ENCODE data around the gene CHRM4.

CHRM4 gene

DNA sequence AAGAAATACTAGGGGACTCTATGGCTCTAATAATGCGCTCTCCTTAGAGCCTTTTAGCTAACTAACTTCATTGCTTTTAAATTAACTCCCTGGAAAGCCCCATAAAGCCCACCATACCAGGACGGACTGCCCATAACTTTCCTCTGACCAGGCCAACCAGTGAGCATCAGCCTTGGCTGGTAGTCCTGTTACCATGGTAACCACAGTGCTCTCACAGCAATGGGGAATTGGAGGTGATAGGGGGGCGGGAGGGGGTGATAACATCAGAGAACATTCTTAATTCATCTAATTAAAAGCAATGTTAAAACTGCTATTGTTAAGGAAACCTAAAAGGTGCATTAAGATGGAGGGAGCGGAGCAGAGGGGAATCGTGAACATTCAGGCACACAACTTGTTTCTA, 27.2 kb upstream of the CHRM4 start:
- in situ Hi-C loops (cut with MboI; ENCODE audit: low sequenced_read_pairs, unreplicated experiment) = no loop called here
- TF ChIP-seq CTCF (IDR thresholded peaks at IDR 0.05; ENCODE audit: borderline replicate concordance, control extremely low read depth, extremely low read depth, insufficient read depth, missing control alignments) = no peak
- no peak for DNase-seq (ENCODE audit: low spot score)

- no peak for DNase-seq (ENCODE audit: low spot score)
- in situ Hi-C loops (cut with MboI; ENCODE audit: low sequenced_read_pairs, unreplicated experiment) = no loop called here
- TF ChIP-seq CTCF (IDR thresholded peaks at IDR 0.05; ENCODE audit: borderline replicate concordance, control extremely low read depth, extremely low read depth, insufficient read depth, missing control alignments) = no peak
Measured at GRCh38 chr11:46417711-46418110, 26.1 kb upstream of the CHRM4 start.

GRCh38 chr11:46414879-46415278, 23.3 kb upstream of the CHRM4 start:
- no peak for DNase-seq (ENCODE audit: low spot score)
- no peak for TF ChIP-seq CTCF (IDR thresholded peaks at IDR 0.05; ENCODE audit: borderline replicate concordance, control extremely low read depth, extremely low read depth, insufficient read depth, missing control alignments)
- in situ Hi-C loops (cut with MboI; ENCODE audit: low sequenced_read_pairs, unreplicated experiment) = no loop called here

DNA sequence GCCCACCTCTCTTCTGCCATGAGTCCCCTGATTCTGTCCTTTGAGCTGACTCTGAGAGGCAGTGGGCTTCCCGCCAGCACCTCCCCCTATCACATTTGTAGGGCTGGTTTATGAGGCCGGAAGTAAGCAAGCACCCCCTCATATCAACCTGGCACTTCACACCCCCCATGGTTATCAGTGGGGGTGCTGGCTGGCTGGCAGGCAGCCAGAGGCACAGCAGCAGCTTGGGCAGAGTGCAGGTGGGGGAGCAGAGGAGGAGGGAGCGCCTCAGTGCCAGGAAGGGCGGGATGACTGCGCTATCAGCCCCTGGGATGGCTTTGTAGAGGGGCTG, 22.9 kb upstream of the CHRM4 start:
- in situ Hi-C loops (cut with MboI; ENCODE audit: low sequenced_read_pairs, unreplicated experiment) = no loop called here
- no peak for TF ChIP-seq CTCF (IDR thresholded peaks at IDR 0.05; ENCODE audit: borderline replicate concordance, control extremely low read depth, extremely low read depth, insufficient read depth, missing control alignments)
- no peak for DNase-seq (ENCODE audit: low spot score)

DNA sequence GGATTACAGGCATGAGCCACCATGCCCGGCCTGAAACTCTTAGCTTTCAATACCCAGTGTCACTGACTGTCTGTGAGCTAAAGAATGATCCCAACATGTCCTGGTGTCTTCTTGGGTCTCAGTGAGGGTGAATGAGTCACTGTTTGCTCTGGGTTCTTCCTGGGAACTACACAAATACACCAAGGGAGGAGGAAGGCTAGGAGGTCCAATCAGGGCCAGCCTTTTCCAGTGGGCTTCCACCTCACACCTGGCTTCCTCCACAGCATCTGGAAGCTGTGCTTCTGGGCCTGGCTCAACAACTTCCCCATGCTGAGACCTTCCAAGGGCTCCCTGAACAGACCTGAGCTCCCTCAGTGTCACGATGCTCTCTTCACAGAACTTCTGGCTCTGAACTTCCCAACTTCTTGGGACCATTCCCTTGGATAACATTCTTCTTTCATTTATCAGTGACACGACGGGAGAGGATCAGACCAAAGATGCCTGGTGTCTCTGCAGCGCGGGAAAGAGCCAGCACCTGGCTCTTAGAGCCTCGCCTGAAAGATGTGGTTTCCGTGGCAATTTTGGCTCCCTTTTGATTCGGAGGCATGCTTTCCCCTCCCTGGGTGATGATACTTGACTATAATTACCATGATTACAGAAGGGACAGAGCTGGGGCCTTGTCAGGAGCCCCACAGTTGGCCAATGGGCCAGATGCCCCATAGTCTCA, 22.3 kb upstream of the CHRM4 start:
- in situ Hi-C loops (cut with MboI; ENCODE audit: low sequenced_read_pairs, unreplicated experiment) = no loop called here
- TF ChIP-seq CTCF (IDR thresholded peaks at IDR 0.05; ENCODE audit: borderline replicate concordance, control extremely low read depth, extremely low read depth, insufficient read depth, missing control alignments) = no peak
- no peak for DNase-seq (ENCODE audit: low spot score)

GRCh38 chr11:46410021-46410420, 18.4 kb upstream of the CHRM4 start:
- peak; percentile 16 for TF ChIP-seq CTCF (IDR thresholded peaks at IDR 0.05; ENCODE audit: borderline replicate concordance, control extremely low read depth, extremely low read depth, insufficient read depth, missing control alignments)
- DNase-seq (ENCODE audit: low spot score) = no peak
- in situ Hi-C loops (cut with MboI; ENCODE audit: low sequenced_read_pairs, unreplicated experiment) = no loop called here
